Hippocampal formation (tissue), 2 donors: ENCODE results near the gene COLEC11.
"Not testable (repeated sequence)": the region's sequence is repeated elsewhere in the genome, so short reads cannot be mapped to it uniquely, and the experiment has no call there.

ENCODE experiments used
- DNase-seq, 2 donors: peaks; one replicate each; lab custom pipeline; 2025; lab: John Stamatoyannopoulos, UW

COLEC11 gene

DNA sequence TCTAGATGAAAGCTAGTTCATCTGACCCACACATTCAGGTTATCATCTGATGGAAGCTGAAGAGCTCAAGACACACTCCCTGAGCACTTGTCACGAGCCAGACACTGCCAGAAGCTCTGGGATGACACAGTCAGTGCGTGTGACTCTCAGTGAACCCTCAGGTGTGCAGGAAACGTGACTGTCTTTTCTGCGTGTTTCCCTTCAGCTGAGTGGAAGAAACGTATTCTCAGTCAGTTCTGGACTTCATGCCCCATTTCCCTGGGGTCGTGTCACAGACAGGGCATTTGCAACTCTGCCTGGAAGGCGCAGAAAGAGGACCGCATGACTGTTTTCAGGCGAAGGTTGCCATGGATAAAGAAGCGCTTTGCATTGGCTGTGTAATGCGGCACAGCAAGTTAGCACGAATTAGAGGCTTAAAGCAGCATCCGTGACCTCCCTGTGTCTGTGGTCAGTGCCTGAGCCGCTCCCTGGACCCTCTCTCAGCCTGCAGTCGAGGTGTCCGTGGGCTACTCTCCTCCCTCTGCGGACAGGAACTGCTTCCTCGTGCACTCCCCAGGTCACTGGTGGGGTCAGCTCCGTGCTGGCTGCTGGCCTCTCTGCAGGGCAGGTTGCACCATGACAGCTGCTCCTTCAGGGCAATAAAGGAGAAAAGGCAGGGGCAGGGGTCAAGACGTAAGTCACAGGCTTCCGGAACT, 59.8 kb downstream of the COLEC11 start:
- DNase-seq: no peak

- no peak for DNase-seq
These were observed 61.2 kb downstream of the COLEC11 start for GRCh38 chr2:3655871-3656761.

DNA sequence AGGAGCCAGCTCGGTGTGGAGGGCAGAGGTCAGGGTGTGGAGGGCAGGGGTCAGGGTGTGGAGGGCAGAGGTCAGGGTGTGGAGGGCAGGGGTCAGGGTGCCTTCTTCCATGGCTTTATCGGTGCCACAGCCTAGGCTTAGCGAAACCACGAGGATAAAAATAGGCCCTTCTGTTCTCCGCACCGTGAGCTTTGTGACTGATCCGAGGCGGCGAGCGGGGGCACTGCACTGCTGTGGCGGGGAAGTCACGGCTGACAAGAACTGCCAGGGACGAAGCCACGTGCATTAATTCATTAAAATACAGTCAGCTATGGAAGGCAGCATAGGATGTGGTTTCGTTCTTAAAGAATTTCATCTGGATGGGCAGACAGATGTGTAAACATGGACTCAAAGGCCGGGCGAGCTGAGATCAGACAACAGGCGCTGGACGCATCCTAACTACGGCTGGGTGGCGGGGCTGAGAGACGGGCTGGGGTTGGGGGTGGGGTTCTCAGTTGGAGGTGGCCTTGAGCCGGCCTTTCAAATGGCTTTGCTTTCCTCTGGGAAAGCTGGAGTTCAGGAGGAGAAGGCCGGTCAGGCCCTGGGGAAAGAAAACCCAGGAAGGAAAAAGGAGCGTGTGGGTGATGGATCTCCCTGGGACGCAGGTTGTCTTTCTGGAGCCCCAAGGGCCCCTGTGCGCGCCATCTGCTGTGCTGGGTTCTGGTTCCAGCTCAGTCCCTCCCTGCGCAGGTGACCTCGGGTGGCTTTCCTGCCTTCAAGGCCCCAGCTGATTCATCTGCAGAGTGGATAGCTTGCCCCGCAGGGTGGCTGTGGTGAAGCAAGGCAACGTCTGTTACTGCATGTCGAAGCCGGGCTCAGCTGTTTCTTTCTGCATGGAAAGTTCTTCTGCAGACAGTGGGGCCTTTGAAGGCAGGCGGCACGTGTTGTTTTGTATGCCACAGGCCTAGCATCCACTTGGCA, 62.1 kb downstream of the COLEC11 start:
- DNase-seq: peak in 1 of 2 donors; percentile 29

- DNase-seq: no peak
These were observed 63.0 kb downstream of the COLEC11 start, which contains the start of gene ALLC for GRCh38 chr2:3657881-3658280. ALLC (plus strand) TSS chr2:3658200; CDS start chr2:3671158, 12,958 bp downstream.

DNA sequence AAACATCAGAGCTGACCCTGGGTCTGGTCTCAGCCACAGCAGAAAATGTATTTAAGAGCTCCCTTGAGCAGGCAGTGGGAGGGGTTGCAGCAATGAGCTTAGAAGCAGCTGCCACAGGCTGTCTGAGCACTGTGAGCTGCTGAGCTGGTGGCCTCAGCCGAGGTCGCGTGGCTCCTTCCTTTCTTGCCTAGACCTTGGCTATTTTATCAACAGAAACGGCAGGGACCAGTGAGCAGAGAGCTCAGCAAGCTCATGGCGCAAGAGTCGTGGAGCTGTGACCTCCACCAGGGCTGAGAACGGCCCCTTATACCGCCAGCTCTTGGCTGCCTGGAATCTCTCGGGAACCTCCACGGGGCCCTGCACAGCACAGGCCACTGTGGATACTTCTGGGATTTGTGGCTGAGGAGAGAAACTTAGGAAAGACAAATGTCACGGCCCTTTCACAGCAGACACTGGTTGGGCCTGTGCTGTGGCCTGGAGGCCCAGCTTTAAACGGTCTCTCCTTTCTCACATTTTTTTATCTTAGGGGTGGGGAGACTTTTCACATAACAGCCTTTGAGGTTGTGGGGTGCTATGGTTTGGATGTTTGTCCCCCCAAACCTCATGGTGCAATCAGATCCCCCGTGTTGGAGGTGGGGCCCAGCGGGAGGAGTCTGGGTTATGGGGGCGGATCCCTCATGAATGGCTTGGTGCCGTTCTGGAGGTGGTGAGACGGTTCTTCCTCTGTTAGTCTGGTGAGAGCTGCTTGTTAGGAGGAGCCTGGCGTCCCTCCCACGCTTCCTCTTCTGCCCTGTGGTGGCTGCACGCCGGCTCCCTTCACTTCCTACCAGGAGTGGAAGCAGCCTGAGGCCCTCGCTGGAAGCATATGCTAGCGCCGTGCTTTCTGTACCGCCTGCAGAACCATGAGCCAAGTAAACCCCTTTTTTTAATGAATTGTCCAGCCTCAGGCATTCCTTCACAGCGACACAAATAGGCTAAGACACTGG, 64.8 kb downstream of the COLEC11 start:
- DNase-seq: no peak

- DNase-seq: not testable (repeated sequence)
These were observed 65.7 kb downstream of the COLEC11 start for GRCh38 chr2:3660640-3661039.

GRCh38 chr2:3661149-3661660, 66.3 kb downstream of the COLEC11 start:
- no peak for DNase-seq

GRCh38 chr2:3662239-3662638, 67.3 kb downstream of the COLEC11 start:
- no peak for DNase-seq

- DNase-seq: no peak
These were observed 69.2 kb downstream of the COLEC11 start for GRCh38 chr2:3664118-3664517.

DNA sequence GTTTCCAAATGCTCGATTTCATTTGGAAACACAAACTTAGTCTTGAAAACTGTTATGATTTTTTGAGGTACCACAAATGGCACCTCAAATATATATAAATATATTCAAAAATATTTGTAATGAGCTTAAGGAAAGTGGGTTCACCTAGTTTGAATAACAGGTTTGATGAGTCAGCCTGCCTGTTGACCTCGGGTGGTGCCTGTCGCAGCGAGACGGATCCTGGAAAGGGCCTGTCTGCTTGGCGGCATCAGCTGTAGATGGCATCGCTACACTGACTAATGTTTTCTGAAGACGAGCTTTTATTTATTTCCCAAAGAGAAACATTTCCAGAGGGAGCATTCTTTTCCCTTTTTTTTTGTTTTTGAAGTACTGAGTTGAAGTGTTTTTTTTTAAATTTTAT, 70.0 kb downstream of the COLEC11 start:
- no peak for DNase-seq

- no peak for DNase-seq
These were observed 71.1 kb downstream of the COLEC11 start for GRCh38 chr2:3665886-3666612.

- DNase-seq: no peak
These were observed 71.7 kb downstream of the COLEC11 start for GRCh38 chr2:3666613-3666975.

DNA sequence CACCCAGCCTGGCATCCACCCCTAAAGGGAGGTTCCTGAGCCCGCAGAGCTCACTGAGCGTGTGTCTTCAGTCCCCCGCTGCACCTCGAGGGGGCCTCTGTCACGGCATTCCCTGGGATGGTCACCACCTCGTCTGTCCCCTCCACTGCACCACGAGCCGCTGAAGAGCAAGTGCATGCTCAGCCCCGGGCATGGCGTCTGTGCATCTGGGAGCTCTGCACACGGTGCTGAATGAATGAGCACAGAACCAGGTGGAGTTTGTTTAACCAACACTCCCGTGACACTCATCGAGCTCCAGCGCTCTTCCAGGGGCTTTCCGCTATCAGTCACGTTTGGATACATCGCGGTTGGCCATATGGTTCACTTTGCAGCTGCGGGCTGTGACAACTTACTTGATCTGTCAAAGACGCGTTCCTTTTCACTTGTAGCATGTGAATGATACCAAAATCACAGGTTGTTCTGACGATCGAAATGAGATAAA, 72.3 kb downstream of the COLEC11 start:
- no peak for DNase-seq

GRCh38 chr2:3669656-3670055, 74.7 kb downstream of the COLEC11 start:
- DNase-seq: no peak

DNA sequence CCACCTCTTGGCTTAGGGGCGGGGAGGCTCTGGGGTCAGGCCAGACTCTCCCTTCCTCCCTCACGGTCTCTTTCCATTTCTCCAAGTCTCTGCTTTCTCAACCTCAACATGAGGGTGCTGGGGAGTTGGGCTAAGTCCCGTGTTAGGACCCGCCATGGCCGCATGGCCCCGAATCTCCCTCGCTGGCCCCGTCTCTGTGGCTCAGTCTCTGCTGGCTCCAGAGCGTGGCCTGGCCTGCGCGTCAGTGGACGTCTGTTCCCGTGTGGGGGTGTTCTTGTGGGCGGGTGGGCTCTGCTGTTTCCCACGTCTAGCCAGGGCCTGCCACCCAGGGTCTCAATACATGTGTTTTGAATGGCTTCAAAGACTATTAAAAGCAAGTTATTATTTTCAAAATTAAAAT, 75.5 kb downstream of the COLEC11 start:
- no peak for DNase-seq

DNA sequence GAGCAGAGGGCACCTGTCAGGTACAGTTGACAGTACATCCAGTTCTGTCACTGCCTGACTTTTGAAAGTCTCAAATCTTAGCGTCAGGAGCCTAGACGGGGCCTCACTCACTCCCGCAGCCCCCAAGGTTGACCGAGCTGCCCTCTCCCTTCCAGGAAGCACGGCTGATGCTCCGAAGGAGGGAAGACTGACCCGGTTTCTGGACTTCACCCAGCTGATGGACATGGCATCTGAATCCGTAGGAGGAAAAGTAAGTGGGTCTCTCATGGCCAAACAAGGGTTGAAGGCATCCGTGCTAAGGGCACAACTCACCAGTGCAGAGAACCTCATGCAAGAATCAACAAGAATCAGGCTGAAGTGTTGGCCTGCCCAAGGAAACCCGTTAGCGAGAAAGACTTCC, 76.0 kb downstream of the COLEC11 start:
- no peak for DNase-seq

- DNase-seq: no peak
These were observed 78.2 kb downstream of the COLEC11 start for GRCh38 chr2:3672861-3673678.

DNA sequence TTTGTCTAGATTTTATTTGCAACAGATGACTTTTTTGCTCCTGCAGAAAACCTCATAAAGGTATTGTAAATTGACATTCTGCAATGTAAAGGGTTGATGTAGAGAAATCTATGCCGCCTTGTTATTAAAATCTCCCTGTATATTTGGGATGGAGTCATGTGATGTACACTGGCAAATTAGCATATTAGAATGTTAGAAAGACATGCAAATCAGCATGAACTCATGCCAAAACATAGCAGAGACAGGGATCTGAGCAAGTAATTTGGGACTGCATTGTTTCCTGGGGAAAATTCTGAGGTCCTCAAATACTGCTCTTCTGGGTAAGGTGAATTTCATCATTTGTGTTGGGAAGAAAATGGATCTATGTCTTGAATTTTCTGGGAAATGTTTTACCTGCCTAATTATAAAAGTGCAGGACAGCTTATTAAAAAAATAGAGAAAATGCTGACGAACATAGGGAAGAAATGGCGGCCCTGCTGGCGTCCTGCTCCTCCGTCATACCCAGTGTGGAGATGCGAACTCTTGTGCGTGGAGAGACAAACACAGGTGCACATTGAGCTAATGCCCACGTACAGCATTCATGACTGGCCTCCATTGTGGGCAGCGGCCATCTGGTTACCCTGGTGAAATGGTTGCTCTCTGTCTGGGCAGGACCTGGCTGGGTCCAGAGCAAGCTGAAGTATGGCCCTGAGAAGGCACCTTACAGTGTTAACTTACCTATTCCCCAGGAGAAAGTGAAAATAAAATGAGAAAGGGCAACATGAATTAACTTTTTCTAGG, 79.3 kb downstream of the COLEC11 start:
- no peak for DNase-seq
